Measurements from ENCODE around the gene LMF1. TPM values are rescaled to one million over a fixed set of nuclear protein-coding genes. Genes with fewer than 3 reads are reported as not detected.

The LMF1 gene
- polyA plus RNA-seq, 1 donor, result 13.9 TPM

GRCh38 chr16:878072-878784 is 92.6 kb downstream of the LMF1 start:
- DNase-seq, result no peak

DNA sequence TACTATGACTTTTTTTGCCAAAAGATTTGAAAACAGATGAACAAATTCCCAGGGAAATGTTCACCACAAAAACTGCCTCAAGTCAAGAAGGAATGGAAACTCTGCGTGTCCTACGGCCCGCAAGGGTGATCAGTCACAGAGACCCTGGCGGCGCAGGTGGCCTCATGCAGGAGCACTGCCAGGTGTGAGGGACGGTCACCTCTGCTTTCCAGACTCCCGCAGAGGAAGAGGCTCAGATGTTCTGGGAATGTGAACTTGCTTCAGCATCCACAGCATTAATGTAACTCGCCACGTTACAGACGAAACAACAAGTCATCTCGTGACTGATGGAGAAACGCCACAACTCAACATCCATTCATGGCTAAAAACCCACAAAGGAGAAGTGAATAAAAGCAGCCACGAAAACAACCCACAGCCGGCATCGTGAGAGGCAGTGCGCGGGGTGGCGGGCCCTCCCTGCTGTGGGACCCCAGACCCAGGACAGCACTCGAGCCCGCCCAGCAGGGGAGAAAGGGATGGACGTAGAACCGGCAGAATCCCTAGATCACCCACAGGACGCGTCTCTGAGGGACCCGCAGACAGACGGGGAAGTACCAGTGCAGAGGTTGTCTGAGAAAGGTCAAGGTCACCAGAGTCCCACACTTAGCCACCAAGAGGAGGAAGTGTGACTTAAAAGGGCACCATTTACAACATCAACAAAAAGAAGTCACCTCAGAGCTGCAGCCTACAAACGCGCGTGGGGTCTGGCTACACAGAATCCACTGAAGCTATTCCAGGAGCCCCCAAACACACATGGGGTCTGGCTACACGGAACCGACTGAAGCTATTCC is 93.3 kb downstream of the LMF1 start:
- DNase-seq, result no peak

DNA sequence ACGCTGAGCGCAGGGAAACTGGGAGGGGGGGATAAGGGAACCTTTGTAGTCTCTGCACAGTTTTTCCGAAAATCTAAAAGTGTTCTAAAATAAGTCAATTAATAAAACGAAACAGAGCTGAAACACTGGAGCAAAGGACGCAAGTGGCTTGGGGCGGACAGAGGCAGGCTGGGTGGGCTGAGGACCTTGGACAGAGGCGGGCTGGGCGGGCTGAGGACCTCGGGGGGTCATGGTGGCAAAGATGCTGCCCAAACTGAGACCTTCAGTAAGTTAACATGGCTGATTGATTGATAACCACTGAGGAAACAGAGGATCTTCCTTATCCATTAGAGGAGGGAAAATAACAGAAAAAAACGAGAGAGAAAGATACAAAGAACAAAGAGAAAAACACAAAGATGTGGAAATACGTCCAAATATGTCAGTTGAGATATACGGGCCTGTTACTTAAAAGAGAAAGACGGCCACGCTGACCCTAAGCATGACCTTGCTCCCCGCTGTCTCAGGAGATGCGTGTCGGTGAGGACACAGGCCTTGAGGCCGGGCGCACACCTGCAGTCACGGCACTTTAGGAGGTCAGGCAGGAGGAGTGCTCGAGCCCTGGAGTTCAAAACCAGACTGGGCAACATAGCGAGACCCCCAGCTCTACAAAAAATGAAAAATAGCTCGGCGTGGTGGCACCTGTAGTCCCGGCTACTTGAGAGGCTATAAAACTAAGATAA is 94.1 kb downstream of the LMF1 start:
- DNase-seq, result no peak

DNA sequence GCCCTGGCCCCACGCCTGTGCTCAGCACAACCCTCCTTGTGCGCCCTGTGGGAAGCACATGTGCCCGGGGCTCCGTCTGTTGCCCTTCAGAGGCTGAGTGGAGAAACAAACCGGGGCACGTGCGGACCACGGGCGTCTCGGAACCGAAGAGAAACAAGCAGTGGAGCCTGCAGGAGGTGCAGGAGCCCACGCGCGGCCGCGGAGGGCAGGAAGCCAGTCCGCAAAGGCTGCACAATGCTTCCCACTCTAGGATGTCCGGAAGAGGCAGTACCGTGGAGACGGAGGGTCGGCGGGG is 94.8 kb downstream of the LMF1 start:
- DNase-seq, result no peak

DNA sequence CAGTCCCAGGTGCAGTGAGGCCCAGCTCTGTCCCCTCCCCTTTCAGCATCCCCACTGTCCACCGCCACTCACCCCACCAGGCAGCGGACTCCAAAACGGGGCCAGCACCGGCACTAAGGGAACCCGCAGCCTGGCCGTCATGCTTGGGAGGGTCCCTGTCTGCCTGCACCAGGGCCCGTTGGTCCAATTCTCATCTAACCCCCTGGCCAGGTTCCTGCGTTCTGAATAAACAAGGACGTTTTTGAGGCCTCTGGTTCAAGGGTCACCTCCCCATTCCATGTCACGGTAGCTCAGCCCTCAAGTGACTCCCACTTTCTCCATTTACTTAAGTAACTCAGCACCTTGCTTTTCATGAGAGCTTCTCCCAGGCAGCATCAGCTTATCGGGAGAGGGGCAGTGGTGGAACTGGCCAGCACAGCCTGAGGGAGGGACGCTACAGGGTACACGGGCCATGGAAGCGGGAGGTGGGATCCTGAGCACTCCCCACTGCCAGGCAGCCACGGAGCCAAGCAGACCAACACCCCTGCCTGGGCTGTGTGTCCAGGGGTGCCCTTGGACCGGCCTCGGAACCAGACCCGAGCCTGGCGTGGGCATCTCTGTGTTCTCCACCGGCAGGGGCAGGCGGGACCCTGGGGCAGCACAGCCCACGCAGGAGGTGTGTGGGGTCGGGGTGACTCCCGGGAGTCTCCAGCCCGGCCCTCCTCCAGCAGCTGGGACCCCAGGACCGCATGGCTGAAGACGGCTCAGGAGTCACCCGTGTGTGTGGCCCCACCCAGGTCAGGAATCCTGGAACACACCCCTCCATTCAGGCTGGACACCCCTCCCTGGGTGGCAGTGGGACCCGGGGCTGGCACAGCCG is 95.4 kb downstream of the LMF1 start:
- no peak for DNase-seq

DNA sequence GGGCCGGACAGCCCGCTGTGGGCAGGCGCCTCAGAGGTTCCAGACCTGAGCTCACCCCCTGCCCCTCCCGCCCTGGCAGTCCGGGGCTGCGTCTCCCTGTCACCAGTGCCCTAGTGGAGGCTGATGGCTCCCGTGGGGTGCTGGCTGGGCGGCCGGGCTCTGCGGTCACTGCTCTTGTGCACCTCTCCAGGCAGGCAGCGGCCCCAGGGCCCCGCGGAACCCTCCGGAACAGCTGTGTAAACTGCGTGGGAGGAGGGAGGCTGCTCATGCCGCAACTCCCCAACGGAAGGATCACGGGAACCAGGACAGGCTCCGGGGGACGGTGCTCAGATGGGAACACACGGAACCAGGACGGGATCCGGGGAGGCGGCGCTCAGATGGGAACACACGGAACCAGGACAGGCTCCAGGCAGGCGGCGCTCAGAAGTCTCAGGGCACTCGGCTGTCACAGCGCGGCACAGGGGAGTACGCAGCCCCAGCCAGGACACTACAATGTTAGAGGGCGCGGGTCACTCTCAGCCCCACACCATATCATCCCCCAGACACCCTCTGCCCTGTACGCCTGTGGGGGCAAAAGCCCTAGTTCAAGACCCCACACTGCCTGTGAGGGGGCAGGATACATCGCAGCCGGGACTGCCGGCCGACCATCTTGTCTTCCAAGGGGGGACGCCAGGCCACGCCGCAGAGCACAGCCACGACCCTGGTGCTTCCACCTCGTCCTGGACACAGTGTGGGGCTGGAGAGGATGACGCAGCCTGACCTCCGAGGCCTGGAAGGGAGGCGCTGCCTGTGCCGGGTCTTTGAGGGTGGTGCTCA is 96.2 kb downstream of the LMF1 start:
- DNase-seq, result no peak

DNA sequence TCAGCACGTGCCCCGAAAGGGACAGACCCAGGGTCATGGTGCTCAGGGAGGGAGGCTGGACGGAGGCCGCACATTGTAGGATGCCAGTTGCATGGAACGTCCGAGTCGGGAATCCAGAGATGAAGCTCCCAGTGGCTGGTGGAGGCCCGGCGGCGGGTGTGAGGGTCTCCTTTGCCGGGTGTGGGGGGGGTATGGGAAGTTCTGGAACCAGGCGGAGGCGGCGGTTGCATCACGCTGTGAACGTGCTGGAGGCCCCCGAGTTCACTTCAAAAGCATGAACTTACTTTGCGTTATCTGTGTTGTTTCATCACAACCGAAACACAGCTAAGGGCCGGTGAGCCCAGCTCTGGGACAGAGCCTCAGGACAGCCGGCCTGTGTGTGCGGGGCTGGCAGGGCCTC is 96.9 kb downstream of the LMF1 start:
- no peak for DNase-seq

- peak; percentile 19 for DNase-seq
Observed at GRCh38 chr16:873243-873661, 97.5 kb downstream of the LMF1 start.

DNA sequence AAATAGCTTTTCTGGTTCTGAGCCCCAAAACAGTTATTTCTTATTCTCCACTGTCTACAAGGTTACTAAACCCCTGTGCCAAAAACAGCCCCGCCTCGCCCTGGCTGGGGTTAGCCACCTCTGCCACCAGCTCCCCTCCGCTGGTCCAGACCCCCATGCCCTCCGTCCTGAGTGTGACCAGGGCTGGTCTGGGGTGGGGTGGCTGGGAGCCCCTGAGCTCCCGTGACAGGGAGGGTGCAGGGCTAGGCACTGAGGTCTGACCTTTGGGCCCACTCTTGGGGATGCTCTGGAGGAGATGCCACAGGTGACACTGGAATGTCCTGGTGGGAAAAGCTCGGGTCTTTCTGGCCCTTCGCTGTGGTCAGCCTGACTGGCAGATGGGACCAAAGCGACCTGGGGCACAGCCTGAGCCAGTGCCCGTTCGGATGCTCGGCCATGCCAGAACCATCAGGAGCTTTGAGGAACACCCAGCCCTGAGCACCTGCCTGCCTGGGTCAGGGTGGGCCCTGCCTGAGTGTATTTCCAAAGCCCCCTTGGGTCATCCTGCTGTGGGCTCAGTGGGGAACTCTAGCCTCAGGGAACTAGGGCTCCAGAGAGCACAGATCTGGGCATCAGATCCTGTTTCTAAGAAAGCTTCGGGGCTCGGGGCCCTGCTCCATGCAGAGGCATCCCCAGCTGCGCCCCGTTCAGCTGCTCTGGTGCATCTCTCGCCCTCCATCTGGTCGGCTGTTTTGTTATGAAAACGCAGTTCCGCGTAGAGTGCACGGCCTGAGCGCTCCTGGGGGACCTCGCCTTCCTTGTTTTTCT is 98.1 kb downstream of the LMF1 start:
- DNase-seq, result no peak

DNA sequence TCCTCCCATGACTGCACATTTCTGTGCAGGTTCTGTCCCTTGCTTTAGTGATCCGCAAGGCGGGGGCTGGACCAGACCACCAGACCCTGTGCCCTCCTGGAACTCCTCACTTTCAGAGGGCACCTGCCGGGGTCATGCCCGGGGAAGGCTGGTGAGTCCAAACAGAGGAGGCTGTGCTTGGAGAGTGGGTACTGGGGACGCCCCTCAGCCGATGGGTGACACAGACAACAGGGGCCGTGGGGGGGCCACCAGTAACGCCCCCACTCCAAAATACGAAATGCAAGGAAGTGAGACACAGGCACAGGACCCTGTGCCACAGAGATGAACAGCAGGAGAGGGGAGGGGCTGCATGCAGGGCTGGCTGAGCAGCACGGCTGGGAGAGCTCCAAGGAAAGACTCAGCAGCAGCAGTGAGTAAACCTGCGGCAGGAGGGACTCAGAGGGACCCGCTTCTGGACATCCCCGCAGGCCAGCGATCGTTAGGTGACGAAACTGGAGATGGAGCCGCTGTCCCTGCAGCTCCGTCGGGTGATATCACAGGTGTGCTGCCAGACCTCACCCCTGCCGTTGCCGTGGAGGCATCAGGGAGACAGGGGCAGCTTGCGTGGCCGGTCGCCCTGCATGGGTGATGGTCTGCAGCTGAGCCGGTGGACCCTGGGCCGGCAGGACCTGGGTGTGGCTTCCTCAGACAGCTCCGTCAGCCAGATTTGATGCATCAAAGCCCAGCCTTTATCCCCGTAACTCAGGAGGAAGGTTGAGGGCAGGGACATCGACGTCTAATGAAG is 99.0 kb downstream of the LMF1 start:
- DNase-seq, result no peak

DNA sequence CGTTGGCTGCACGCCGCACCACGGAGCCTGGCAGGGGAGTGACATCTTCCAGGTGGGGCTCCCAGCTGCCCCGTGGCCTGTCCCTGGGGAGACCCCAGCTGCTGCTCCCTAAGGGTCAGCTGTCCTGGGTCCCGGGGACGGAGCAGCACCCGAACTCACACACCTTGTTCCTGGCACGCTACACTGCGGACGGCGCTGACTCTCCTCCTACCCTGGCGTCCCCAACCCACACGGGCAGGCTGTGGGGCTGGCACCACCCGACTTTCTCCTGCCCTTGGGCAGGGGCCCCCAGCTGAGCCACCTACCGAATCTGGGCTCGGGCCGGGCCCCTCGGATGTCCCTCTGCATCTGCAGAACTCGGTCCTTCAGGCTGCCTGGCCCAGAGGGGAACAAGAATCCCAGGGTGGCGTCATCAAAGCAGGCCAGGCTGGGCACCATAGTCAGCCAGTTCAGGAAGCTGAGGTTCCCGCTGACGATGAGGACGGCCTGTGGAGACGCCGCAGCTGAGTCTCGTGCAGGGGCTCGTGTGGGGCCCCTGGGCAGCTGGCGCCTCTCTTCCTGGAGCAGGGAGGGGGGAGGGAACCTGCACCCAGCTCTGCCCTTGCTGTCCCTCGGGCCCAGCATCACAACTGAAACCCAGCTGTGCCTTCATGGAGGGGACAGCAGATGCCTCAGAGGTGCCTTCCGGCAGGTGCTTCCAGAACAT is 99.8 kb downstream of the LMF1 start:
- DNase-seq, result no peak

- DNase-seq, result no peak
Observed at GRCh38 chr16:869823-870641, 100.8 kb downstream of the LMF1 start.

DNA sequence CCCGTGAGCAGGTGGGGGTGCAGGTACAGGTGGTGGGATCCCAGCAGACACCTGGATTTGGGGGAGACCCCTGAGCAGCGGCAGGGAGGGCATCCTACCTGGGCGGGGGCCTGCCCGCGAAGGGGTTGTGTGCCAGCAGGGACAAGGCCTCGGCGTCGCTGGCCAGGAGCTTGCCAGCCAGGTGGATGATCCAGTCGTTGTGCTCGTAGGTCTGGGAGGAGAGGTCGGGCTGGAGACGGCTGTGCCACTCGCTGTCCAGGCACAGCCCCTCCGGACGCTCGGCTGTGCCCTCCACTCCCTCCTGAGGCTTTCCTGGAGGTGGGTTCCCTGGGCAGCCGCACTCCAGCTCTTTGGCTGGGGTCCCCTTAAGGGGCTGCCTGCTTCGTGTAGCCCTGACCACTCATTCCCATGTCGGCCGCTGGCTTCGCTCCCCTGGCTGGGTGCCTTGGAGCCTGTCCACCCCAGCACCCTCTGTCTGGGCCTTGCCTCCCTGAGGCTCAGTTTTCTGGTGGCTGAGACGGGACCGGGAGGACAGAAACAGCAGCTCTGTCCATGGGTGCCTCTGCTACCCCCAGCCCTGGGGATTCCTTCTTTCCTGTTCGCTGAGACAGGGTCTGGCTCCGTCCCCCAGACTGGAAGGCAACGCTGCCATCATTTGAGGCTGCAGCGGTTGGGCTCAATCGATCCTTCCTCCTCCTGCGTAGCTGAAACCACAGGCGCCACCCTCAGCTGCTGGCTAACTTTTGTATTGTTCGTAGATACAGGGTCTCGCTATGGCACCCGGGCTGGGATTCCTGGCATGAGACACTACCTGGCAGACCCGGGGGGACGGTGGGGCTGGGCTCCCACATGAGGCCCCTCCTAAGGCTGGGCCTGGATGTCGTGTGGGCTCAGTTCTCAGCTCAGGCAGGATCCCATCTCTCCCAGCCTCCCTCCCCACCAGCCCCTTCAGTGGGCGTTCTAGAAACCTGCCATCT is 101.7 kb downstream of the LMF1 start:
- no peak for DNase-seq

DNA sequence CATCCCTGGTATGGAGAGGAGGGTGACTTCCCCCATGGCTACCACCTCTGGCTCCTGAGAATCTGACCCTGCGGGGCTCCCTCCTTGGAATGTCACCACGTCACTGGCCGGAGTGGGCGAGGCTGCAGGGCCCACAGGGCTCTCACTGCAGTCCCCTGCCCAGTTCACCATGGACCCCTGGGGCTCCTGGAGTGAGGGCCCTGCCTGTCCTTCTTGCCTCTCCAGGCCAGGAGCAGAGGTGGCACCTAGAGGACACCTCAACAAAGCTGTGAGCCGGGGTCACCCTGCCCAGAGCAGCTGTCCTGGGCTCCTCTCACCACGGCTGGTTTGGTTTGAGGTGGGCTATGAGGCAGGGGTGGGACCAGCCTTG is 102.4 kb downstream of the LMF1 start:
- no peak for DNase-seq

- peak; percentile 40 for DNase-seq
Observed at GRCh38 chr16:867421-868385, 103.1 kb downstream of the LMF1 start.

All from hindlimb muscle (tissue), 1 donor.